ENCODE measurements around the gene RLN3. TPM values are rescaled to one million over a fixed set of nuclear protein-coding genes. Genes with fewer than 3 reads are reported as not detected.
A peak's percentile ranks its signal among the peaks of the same experiment; 100 is the strongest.

RLN3 gene
- total and polyA plus RNA-seq, 2 donors (not counting 1 experiment from before 2014, with no cell fraction given) = not detected

- H3K79me2 ChIP-seq (ENCODE audit: control insufficient read depth, insufficient read depth, low read length) = no peaks in the 10 kb centered on the region
- H3K4me1 ChIP-seq (ENCODE audit: control insufficient read depth, extremely low read depth, insufficient read depth, low read length) = peaks cover 7% of the 10 kb centered on the region
- peak overlapping the region; percentile 47 for H3K27ac ChIP-seq (ENCODE audit: insufficient read depth, low read length)
- H3K4me2 ChIP-seq (ENCODE audit: extremely low read depth, insufficient read depth, low read length) = peak overlapping the region; percentile 86
- H3K4me3 ChIP-seq (replicated peaks in 1 of 4; ENCODE audit: control extremely low read depth in 1 of 4, insufficient read depth in 1 of 4, low read depth in 3 of 4, low read length in 4 of 4) = peak overlapping the region; percentile 68 to 85 (median 78)
- no peaks in the 10 kb centered on the region for H3K36me3 ChIP-seq (ENCODE audit: control insufficient read depth, insufficient read depth, low read length)
- TF ChIP-seq EZH2 (IDR thresholded peaks at IDR 0.05; ENCODE audit: low read length, missing control alignments) (no peak), CTCF (conservative IDR thresholded peaks at IDR 0.05 in 1 of 2, IDR thresholded peaks at IDR 0.05 in 1 of 2; ENCODE audit: low read depth in 1 of 2, low read length in 2 of 2) (no peak)
- H3K27me3 ChIP-seq (ENCODE audit: control insufficient read depth, insufficient read depth, low read length) = no peaks in the 10 kb centered on the region
- peak overlapping the region; percentile 50 for H2AFZ ChIP-seq (ENCODE audit: low read length)
- DNase-seq (ENCODE audit: low read depth in 2 of 2) = no peak
- H3K9me3 ChIP-seq (ENCODE audit: control insufficient read depth, insufficient read depth, low read depth, low read length) = no peaks in the 10 kb centered on the region
- no peaks in the 10 kb centered on the region for H4K20me1 ChIP-seq (ENCODE audit: control insufficient read depth, extremely low read depth, insufficient read depth, low read length)
- H3K9ac ChIP-seq (ENCODE audit: insufficient read depth, low read length) = peak overlapping the region; percentile 36
Observed at GRCh38 chr19:14073925-14074838, 46.2 kb downstream of the RLN3 start.

DNA sequence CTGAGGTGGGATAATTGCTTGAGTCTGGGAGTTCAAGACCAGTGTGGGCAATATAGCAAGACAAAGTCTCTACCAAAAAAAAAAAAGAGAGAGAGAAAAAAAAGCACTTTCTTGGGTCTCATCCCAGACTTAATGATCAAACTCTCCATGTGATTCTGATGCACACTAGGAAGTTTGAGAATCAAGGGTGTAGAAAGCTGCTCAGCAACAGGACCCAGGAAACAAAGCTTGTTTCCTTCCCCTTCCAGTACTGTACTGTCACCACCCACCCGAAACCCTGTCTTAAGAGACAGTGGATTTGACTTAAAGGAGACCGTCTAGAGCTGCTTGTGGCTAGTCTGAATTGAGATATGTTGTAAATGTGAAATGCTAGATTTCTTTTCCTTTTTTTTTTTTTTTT lies 50.5 kb downstream of the RLN3 start:
- Histone ChIP-seq H3K4me3 (replicated peaks in 1 of 4; ENCODE audit: control extremely low read depth in 1 of 4, insufficient read depth in 1 of 4, low read depth in 3 of 4, low read length in 4 of 4) (no peak overlapping the region), H3K9ac (ENCODE audit: insufficient read depth, low read length) (no peak overlapping the region), H2AFZ (ENCODE audit: low read length) (no peak overlapping the region), H3K27me3 (ENCODE audit: control insufficient read depth, insufficient read depth, low read length) (no peaks in the 10 kb centered on the region), H3K27ac (ENCODE audit: insufficient read depth, low read length) (no peak overlapping the region), H3K4me1 (ENCODE audit: control insufficient read depth, extremely low read depth, insufficient read depth, low read length) (peaks cover 3% of the 10 kb centered on the region), H3K79me2 (ENCODE audit: control insufficient read depth, insufficient read depth, low read length) (no peaks in the 10 kb centered on the region), H3K9me3 (ENCODE audit: control insufficient read depth, insufficient read depth, low read depth, low read length) (no peaks in the 10 kb centered on the region), H3K4me2 (ENCODE audit: extremely low read depth, insufficient read depth, low read length) (no peak overlapping the region), H3K36me3 (ENCODE audit: control insufficient read depth, insufficient read depth, low read length) (no peaks in the 10 kb centered on the region), H4K20me1 (ENCODE audit: control insufficient read depth, extremely low read depth, insufficient read depth, low read length) (no peaks in the 10 kb centered on the region)
- no peak for DNase-seq (ENCODE audit: low read depth in 2 of 2)
- no peak for TF ChIP-seq EZH2 (IDR thresholded peaks at IDR 0.05; ENCODE audit: low read length, missing control alignments)
- TF ChIP-seq CTCF (conservative IDR thresholded peaks at IDR 0.05 in 1 of 2, IDR thresholded peaks at IDR 0.05 in 1 of 2; ENCODE audit: low read depth in 1 of 2, low read length in 2 of 2) = no peak

Other genes with a start within 250 kb of the RLN3 start
- gene ZSWIM4, start 232.7 kb upstream of the RLN3 start, total RNA-seq = 5.6 and 6.7 TPM in 2 replicates
- gene ZSWIM4, start 232.7 kb upstream of the RLN3 start, polyA plus RNA-seq = 1.6 and 2.0 TPM in 2 replicates
- gene NANOS3, start 151.0 kb upstream of the RLN3 start, total RNA-seq = not detected in 2 replicates
- not detected in 2 replicates for gene NANOS3, start 151.0 kb upstream of the RLN3 start, polyA plus RNA-seq
- 0.51 and 0.83 TPM in 2 replicates for gene BRME1, start 122.0 kb upstream of the RLN3 start, total RNA-seq
- gene BRME1, start 122.0 kb upstream of the RLN3 start, polyA plus RNA-seq = 0.23 and 0.29 TPM in 2 replicates
- gene CC2D1A, start 121.9 kb upstream of the RLN3 start, total RNA-seq = 5.1 and 10.6 TPM in 2 replicates
- 7.0 and 9.3 TPM in 2 replicates for gene CC2D1A, start 121.9 kb upstream of the RLN3 start, polyA plus RNA-seq
- gene PODNL1, start 89.7 kb upstream of the RLN3 start, total RNA-seq = 1.0 and 2.1 TPM in 2 replicates
- 3.5 and 6.9 TPM in 2 replicates for gene PODNL1, start 89.7 kb upstream of the RLN3 start, polyA plus RNA-seq
- gene DCAF15, start 75.6 kb upstream of the RLN3 start, total RNA-seq = 5.1 and 6.3 TPM in 2 replicates
- gene DCAF15, start 75.6 kb upstream of the RLN3 start, polyA plus RNA-seq = 9.5 and 14.3 TPM in 2 replicates
- 1.0 and 2.6 TPM in 2 replicates for gene RFX1, start 21.8 kb upstream of the RLN3 start, total RNA-seq
- gene RFX1, start 21.8 kb upstream of the RLN3 start, polyA plus RNA-seq = 0.44 and 2.4 TPM in 2 replicates
- 2.1 and 2.6 TPM in 2 replicates for gene IL27RA, start 3.6 kb downstream of the RLN3 start, total RNA-seq
- 0.84 and 1.2 TPM in 2 replicates for gene IL27RA, start 3.6 kb downstream of the RLN3 start, polyA plus RNA-seq
- gene PALM3, start 33.9 kb downstream of the RLN3 start, total RNA-seq = 0.51 and 1.3 TPM in 2 replicates
- 0.02 and 0.20 TPM in 2 replicates for gene PALM3, start 33.9 kb downstream of the RLN3 start, polyA plus RNA-seq
- 0.77 and 0.83 TPM in 2 replicates for gene MISP3, start 44.6 kb downstream of the RLN3 start, total RNA-seq
- 0.33 and 0.41 TPM in 2 replicates for gene MISP3, start 44.6 kb downstream of the RLN3 start, polyA plus RNA-seq
- gene C19orf67, start 57.6 kb downstream of the RLN3 start, total RNA-seq = not detected in 2 replicates
- not detected in 2 replicates for gene C19orf67, start 57.6 kb downstream of the RLN3 start, polyA plus RNA-seq
- 19.0 and 24.1 TPM in 2 replicates for gene SAMD1, start 62.6 kb downstream of the RLN3 start, total RNA-seq
- 7.3 and 14.5 TPM in 2 replicates for gene SAMD1, start 62.6 kb downstream of the RLN3 start, polyA plus RNA-seq
- 30.6 and 43.6 TPM in 2 replicates for gene PRKACA, start 89.6 kb downstream of the RLN3 start, total RNA-seq
- gene PRKACA, start 89.6 kb downstream of the RLN3 start, polyA plus RNA-seq = 67.4 and 104 TPM in 2 replicates
- 0.26 and 2.6 TPM in 2 replicates for gene ASF1B, start 108.4 kb downstream of the RLN3 start, total RNA-seq
- 6.5 and 26.2 TPM in 2 replicates for gene ASF1B, start 108.4 kb downstream of the RLN3 start, polyA plus RNA-seq
- 3.1 and 3.5 TPM in 2 replicates for gene ADGRL1, start 178.0 kb downstream of the RLN3 start, total RNA-seq
- 0.88 and 1.7 TPM in 2 replicates for gene ADGRL1, start 178.0 kb downstream of the RLN3 start, polyA plus RNA-seq